ENCODE measurements around the gene GOLGA7B. TPM values are rescaled to one million over a fixed set of nuclear protein-coding genes. Genes with fewer than 3 reads are reported as not detected.
A peak's percentile ranks its signal among the peaks of the same experiment; 100 is the strongest.

Gene GOLGA7B
- total RNA-seq, 1 donor from 2014 or later: 4.6 TPM

DNA sequence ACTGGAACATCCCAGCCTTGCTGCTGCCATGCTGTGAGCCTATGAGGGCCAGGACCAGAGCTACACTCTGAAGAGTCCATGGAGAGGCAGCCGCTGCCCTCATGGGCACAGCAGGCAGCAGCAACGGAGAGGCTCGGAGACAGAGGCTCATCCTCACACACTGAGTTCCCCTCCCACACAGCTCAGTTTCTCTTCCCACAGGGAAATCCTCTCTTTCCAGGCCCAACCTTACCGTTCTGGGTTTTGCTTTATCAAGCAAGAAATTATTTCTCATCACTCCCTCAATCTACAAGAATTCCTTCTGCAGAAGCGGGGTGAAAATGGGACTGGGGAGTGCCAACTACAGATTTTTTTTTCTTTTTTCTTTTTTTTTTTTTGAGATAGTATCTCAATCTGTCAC, 36.6 kb downstream of the GOLGA7B start:
- intact Hi-C loops (cut with DNase I): no loop called here
- no peak for ATAC-seq
- no peak for DNase-seq (ENCODE audit: low spot score)

DNA sequence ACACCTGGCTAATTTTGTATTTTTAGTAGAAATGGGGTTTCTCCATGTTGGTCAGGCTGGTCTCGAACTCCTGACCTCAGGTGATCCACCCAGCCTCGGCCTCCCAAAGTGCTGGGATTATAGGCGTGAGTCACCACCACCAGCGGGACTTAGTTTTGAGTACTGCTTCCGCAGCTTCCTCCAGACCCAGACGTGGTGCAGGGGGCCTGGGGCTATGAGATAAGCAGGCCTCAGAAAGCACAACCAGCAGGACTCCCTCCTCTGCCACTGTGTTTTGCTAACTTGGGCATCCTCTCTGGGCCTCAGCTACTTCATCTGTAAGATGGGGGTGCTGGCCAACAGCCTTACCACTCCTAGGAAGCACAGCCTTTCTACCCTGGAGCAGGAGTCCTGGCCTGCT, 37.8 kb downstream of the GOLGA7B start:
- DNase-seq (ENCODE audit: low spot score) (no peak), ATAC-seq (no peak)
- intact Hi-C loops (cut with DNase I): no loop called here

DNA sequence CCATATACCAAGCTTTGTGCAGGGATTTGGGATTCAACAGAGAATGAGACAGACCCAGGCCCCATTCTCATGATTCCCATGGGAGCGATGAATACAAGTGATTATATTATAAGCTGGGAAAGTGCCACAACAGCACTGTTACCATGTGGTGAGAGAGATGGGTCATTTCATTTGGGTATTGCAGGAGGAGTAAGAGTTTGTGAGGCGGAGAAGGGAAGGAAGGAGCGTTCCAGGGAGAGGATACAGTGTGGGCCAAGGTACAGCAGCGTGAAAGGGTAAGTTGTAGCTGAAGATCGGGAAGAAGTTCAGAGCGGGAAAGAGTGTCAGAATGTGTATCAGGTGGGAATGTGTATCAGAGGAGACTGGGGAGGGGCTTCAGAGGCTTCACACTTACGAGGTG, 38.5 kb downstream of the GOLGA7B start:
- intact Hi-C loops (cut with DNase I): no loop called here
- DNase-seq (ENCODE audit: low spot score) (no peak), ATAC-seq (no peak)

DNA sequence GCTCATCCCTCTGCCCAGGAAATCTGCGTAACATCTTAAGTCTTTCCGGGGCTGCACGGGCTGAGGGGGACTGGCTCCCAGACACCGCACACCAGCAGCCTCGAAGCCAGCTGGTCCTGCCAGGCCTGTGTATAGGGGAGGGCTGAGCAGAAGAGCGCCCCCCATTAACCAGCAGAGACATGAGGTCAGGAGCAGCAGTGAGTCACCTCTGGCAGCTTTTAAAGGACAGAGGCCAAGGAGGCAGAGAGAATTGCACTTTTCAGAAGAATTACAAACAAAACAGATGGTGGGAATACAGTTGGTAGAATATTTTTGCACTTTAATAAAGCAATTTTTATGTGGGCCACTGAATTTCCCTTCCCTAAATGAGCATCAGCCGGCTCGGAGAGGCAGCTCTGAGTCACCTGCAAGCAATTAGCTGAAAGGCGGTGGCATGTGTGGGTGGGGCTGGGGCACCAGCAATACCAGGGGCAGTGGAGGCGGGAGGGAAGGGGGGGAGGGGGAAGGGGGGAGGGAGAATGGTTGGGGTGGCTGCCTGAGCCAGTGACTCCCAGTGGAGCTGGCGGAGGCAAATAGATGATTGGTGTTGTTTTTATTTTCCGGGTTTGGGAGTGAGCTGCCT, 39.1 kb downstream of the GOLGA7B start:
- ATAC-seq (peak; percentile 9), DNase-seq (ENCODE audit: low spot score) (no peak)
- intact Hi-C loops (cut with DNase I): no loop called here

DNA sequence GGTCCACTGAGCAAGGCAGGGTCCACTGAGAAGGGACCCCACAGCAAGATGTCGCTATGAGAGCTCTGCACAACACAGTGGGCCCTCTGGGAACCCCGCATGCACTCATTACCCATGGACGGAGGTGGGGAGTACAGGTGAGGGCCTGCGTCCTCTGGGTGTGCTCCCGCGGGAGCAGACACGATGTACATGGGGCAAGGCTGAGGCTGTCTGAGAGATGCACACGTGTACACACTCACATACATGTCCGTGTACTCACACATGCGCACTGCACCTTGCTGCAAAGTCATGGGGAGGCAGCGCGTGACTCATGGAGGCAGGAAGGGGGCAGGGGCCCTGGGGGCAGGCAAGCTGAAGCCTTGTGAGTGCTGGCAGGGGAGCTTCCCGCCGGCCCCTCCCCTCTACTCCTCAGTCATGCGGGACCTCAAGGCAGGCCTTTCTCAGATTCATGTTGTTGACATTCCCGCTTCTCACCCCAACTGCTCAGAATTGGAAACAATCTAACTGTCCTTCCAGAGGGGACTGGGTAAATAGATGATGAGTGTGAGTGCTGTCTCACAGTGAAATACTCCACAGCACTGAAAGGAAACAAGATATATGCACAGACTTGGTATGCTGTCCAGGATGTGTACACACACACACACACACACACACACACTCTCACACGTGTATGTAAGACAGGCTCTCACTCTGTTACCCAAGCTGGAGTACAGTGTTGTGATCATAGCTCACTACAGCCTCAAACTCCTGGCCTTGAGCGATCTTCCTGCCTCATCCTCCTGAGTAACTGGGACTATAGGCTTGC, 40.0 kb downstream of the GOLGA7B start:
- DNase-seq (ENCODE audit: low spot score) (no peak), ATAC-seq (peak; percentile 31)
- intact Hi-C loops (cut with DNase I): no loop called here

DNA sequence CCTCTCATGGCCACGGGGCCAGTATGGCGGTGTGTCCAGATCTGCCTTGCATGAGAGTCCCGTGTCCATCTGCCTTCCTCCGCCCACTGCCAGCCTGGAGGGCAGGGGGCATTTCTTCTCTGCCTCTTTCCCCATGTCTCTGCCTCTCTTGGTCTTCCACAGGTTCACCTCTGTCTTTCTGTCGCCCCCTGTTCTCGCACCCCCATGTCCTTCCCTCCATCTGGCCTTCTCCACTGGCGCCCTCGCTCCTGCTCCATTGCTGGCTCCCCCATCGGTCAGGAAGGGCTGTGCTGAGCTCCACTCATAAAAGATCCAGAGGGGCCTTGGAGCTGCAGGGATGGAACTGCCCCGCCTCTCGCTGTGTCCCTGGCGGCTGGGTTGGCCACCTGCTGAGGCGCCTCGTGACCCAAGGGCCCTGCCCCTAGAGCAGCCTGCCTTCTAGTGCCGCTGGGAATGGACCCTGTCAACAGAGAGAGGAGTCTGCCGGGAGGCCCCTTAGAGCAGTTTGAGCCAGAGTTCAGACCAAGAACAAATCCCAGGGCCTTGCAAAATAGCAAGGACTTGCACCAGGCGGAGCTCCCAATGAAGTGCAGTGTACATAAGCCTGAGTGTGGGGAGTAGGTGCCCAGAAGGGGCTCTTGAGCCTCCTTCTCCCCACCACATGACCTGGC, 42.0 kb downstream of the GOLGA7B start:
- DNase-seq (ENCODE audit: low spot score): no peak
- ATAC-seq: no peak
- intact Hi-C loops (cut with DNase I): no loop called here

DNA sequence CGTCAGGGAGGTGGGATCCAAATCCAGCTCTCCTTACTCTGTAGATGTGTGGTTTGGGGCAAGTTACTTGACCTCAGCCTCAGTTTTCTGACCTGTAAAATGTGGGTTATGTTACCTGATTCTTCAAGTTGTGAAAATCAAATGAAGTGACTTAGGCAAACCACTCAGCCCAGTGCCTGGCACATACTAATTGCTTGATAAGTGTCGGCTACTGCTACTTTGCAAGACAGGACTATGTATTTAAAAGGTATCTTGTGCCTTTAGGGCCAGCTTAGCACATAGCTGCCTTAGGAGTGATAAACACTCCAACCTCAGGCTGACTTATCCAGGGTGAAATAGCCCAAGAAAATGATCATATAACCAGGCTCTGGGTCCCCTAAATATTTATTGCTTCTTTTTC, 42.9 kb downstream of the GOLGA7B start:
- DNase-seq (ENCODE audit: low spot score) (no peak), ATAC-seq (no peak)
- intact Hi-C loops (cut with DNase I): no loop called here

DNA sequence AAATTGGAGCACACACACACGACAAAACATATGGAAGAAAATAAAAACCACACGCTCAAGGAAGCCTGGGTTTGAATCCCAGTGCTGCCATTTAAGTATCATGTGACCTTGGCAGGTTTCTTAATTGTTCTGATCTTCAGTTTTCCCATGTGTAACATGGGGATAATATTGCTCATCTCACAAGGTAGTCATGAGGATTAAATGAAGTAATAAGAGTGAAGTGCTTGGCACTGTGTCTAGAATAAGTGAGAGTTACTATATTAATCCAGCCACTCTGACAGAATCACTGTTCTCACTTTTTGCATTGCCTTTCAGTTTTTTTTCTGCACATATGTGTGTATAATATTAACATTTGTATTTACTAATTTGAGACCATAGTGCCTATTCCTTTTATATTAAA, 43.3 kb downstream of the GOLGA7B start:
- intact Hi-C loops (cut with DNase I): no loop called here
- ATAC-seq: no peak

DNA sequence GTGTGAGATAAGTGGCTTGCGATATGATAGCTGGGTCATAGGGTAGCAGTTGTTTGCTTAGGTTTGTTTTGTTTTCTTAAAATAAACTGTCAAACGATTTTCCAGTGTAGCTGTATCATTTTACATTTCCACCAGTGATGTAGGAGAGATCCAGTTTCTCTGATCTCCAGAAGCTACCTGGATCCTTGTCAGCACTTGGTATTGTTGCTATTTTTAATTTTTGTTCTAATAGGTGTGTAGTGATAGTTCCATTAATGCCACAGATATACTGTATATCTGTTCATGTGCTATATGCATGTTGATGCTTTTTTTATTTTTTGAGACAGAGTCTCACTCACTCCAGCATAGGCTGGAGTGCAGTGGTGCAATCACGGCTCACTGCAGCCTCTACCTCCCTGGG, 44.4 kb downstream of the GOLGA7B start:
- intact Hi-C loops (cut with DNase I): no loop called here
- no peak for ATAC-seq
- no peak for DNase-seq (ENCODE audit: low spot score)

More for the DNA sequence above, 43.3 kb downstream of the GOLGA7B start:
- DNase-seq (ENCODE audit: low spot score): no peak

DNA sequence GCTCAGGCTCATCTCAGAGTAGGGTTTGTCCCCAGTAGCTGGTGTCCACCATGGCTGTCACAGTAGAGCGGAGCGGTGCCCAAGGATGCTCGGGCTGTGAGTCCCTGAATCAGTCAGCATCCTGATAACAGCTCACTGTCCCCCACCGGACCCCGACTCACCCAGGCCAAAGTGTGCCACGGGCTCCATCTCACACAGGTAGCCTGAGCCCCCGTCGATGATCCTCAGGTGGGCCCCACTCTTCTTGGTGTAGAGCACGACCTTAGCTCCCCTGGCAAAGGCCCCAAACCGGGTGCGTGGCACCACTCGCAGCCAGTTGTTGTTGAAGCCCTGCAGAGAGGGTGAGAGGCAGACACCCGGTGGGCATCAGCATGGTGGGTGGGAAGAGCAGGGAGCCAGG, 45.4 kb downstream of the GOLGA7B start:
- intact Hi-C loops (cut with DNase I): no loop called here
- no peak for ATAC-seq
- no peak for DNase-seq (ENCODE audit: low spot score)

DNA sequence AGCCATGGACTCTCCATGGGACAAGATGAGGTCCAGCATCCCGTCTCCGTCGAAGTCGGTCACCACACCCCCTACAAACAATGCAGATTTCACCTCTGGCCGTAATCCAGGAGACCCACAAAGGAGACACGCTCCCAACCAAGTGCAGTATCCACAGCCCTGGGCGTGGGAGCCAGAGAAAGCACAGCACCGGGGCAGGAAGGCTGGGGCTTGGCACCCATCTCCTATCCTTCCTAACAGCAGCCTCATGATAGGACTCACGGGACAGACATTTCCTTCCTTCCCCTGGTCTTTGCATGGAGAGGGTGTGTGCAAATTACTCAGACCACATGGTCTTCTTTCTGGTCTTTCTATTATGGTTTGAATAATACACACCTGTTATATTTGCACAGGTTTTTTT, 46.3 kb downstream of the GOLGA7B start:
- intact Hi-C loops (cut with DNase I): no loop called here
- no peak for DNase-seq (ENCODE audit: low spot score)

DNA sequence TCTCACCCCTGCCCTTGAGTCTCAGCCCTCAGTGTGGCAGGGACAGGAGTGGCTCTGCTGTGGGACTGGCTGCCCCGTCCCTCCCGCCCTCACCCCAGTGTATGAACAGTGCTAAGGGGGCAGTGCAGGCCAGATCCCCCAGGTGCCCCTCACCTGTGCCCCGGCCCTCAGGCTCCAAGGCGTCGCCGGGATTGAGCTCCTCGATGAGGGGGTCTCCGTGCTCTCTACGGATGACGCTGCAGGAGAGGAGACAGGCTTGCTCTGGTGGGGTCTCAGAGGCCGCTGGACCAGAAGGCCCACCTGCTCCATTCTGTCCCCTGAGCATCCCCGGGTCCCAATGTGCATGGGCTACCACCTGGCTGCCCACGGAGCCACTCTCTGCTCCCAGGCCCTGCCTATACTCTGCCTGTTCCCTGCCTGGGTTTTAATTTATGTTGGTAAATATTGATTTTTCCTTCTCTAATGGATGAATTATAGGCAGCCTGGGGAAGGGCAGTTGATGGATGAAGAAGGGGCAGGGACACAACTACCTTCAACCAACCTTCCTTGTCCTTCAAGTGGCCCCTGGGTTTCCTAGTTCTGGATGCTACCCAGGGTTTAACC, 47.2 kb downstream of the GOLGA7B start:
- no peak for DNase-seq (ENCODE audit: low spot score)
- intact Hi-C loops (cut with DNase I): no loop called here
- no peak for ATAC-seq

More for the DNA sequence above, 46.3 kb downstream of the GOLGA7B start:
- ATAC-seq: no peak

DNA sequence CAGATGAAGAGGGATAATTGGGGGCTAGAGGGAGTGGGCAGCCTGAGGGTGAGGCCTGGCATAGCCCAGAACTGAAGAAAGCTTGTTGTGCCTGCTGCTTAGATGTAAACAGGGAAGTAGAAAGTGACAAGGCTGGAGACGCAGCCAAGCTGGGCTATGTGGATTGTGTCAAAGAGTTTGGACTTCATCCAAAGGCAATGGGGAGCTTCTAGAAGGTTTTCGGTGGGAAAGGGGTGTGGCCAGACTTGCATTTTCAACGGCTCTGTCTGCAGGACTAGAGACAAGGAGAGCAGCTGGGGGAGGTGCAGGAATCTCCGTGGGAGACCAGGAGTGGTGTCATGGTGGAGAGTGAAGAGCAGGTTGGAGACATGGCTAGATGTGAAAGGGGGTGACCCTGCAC, 48.8 kb downstream of the GOLGA7B start:
- intact Hi-C loops (cut with DNase I): no loop called here
- no peak for ATAC-seq
- no peak for DNase-seq (ENCODE audit: low spot score)

DNA sequence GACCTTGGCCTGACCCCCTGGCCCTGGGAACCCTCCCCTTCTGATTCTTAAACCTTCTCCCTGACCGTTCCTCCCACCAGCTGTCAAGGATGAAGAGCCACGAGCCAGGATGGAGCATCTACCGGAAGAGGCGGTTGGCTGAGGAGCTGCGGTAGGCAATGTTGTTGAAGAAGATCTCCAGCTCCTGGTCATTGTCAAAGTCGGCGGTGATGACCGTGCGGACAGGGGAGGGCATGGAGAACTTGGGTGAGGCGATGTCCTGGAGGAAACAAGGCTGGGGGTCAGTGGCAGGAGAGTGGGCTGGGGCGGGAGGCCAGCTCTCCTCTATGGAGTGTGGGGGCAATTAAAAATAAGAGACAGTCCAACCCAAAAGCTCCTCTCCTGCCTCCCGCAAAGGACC, 51.7 kb downstream of the GOLGA7B start:
- intact Hi-C loops (cut with DNase I): no loop called here
- ATAC-seq (no peak), DNase-seq (ENCODE audit: low spot score) (no peak)

DNA sequence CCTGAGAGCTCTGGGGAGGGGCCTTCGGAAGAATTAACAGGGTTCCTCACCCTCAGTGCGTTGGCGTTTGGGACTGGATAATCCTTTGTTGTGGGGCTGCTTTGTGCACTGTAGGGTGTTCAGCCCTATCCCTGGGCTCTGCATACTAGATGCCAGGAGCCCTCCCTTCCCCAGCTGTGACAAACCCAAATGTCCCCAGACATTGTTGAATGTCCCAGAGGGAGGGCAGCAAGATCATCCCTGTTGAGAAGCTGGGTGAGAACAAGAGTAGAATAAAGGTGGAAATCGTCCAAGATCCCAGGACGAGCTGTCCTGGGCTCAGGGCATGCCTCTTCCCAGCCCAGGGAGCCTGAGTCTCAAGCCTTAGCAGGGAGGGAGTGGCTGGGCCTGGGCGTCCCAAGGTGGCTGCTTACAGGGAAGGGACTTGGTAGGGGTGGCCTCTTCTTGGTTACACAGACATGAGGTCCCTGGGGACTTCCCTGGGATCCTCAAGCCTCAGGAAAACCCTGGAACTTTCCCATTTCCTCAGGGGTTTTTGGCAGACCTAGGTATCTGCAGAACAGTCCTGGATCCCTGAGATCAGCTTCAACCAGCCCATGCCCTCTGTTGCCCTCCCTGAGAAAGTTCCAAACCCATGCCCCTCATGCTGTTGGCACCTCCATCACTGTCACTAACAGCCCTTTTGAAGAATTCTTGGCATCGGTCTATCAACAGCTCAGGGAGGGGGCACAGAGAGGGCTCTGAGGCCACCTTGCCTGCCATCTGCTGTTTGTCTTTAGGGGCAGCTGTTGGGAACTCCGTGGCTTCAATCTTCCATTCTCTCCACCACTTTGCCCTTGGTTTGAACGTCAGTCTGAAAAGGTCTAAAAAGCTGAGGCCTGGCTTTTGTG, 53.7 kb downstream of the GOLGA7B start:
- intact Hi-C loops (cut with DNase I): no loop called here
- peak; percentile 36 for ATAC-seq
- DNase-seq (ENCODE audit: low spot score): no peak

DNA sequence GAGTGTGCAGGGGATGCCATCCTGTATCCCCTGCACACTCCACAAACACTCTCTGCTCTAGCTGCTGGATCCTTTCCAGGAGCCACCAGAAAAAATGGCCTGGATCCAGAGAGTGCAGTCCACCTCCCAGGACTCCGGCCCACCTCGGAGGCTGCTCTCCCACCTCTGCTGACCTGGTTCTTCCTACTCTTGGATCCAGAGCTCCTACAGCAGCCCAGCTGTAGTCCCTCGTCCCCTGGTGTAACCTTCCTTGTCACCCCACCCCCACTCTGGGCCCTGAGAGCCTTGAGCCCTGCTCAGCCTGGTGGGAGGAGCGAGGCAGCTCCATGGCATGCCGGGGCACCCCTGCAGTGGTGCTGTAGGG, 54.4 kb downstream of the GOLGA7B start:
- ATAC-seq: peak; percentile 12
- intact Hi-C loops (cut with DNase I): no loop called here

DNA sequence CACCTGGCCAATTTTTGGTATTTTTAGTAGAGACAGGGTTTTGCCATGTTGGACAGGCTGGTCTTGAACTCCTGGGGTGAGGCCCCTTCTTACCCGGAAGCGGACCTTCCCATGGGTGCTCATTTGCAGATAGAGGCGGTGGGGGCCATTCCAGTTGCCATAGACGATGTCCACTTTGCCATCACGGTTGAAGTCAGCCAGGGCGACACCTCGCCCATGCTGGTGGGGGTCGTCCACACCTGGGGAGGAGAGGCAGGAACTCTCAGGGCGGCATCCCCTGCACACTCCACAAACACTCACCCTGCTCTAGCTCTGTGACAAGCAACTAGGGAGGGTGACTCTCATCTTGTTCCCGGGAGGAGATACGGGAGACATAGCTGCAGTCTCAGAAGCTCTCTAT, 54.9 kb downstream of the GOLGA7B start:
- ATAC-seq: no peak
- intact Hi-C loops (cut with DNase I): no loop called here
- DNase-seq (ENCODE audit: low spot score): no peak

More for the DNA sequence above, 54.4 kb downstream of the GOLGA7B start:
- no peak for DNase-seq (ENCODE audit: low spot score)

DNA sequence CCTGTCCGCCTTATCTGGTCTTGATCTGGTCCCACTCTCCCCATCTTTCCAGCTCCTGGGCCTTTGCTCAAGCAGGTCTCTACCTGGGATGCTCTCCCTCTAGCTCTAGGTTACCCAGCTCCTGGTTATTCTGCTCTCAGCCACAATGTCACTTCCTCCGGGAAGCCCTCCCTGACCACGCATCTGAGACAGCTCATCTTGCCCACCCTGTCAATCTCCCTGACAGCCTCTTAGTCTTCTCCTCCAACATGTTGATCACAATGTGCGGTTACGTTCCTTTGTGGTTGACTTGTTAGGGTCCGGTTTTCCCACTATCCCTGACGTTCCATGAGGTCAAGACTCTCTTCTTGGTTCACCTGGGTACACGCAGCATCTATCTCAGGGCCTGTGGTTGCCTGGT, 55.6 kb downstream of the GOLGA7B start:
- intact Hi-C loops (cut with DNase I): no loop called here
- no peak for DNase-seq (ENCODE audit: low spot score)
- no peak for ATAC-seq

DNA sequence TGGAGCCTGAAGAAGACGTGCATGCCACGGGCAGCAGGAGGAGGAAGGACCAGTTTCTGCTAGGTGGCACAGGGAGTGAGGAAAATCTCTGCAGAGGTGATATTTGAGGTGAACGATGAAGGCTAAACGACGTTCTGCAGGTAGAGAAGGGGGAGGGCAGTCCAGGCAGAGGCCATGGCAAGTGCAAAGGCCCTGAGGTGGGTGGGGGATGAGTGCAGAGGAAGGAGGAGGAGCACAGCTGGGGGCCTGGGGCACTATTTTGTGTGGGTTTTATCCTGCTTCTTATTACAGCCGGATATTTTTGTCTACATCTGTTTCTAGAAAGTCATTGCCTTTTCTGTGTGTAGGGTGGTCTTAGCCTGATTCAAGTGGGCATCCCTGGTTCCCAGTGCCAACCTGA, 57.6 kb downstream of the GOLGA7B start:
- intact Hi-C loops (cut with DNase I): no loop called here
- ATAC-seq (no peak), DNase-seq (ENCODE audit: low spot score) (no peak)
